Measurements from ENCODE around the gene MTMR3. TPM values are rescaled to one million over a fixed set of nuclear protein-coding genes. Genes with fewer than 3 reads are reported as not detected.

The MTMR3 gene
- total and polyA plus RNA-seq, 4 donors, result 13.6 to 86.0 (median 41.3) TPM

DNA sequence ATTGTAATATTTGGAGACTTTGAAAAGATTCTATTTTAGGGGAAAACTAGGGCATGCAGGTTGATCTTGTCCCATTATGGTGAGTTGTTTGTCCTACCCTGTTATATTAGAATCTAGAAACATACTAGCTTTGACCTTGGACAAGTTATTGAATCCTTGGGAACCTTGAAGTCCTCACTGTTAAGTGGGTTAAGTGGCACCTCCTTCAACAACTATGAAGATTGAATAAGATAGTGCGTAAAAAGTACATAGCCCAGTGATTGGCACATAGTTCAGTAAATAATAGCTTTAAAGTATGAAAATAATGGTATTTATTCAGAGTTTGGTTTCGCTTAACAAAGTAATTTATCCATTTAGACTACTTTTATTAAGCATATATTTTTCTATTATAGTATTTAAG lies 51.6 kb downstream of the MTMR3 start:
- Histone ChIP-seq H3K27ac (ENCODE audit: low read depth in 1 of 2, low read length in 1 of 2) (no peak overlapping the region), H3K9ac (ENCODE audit: insufficient read depth in 1 of 2, low read length in 2 of 2) (no peak overlapping the region), H3K27me3 (ENCODE audit: control insufficient read depth in 3 of 3, insufficient read depth in 3 of 3, low read length in 2 of 3) (no peaks in the 10 kb centered on the region), H3K4me3 (no peak overlapping the region), H3K36me3 (ENCODE audit: control insufficient read depth in 4 of 4, insufficient read depth in 4 of 4, low read length in 4 of 4) (no peaks in the 10 kb centered on the region), H3K9me3 (ENCODE audit: control insufficient read depth in 4 of 4, insufficient read depth in 3 of 4, low read length in 3 of 4) (no peaks in the 10 kb centered on the region), H3K4me1 (ENCODE audit: control insufficient read depth in 5 of 5, insufficient read depth in 5 of 5, low read length in 5 of 5) (peaks cover 0 to 10% (median 0%) of the 10 kb centered on the region in 5 donors)
- WGBS, 2 donors, result 79 to 90% methylated on average over 2 of the region's 2 CpGs
- ATAC-seq (ENCODE audit: insufficient read depth, low FRiP score) (no peak), DNase-seq (no peak)
- TF ChIP-seq, protein P1, sequence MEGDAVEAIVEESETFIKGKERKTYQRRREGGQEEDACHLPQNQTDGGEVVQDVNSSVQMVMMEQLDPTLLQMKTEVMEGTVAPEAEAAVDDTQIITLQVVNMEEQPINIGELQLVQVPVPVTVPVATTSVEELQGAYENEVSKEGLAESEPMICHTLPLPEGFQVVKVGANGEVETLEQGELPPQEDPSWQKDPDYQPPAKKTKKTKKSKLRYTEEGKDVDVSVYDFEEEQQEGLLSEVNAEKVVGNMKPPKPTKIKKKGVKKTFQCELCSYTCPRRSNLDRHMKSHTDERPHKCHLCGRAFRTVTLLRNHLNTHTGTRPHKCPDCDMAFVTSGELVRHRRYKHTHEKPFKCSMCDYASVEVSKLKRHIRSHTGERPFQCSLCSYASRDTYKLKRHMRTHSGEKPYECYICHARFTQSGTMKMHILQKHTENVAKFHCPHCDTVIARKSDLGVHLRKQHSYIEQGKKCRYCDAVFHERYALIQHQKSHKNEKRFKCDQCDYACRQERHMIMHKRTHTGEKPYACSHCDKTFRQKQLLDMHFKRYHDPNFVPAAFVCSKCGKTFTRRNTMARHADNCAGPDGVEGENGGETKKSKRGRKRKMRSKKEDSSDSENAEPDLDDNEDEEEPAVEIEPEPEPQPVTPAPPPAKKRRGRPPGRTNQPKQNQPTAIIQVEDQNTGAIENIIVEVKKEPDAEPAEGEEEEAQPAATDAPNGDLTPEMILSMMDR (IDR thresholded peaks at IDR 0.05; ENCODE audit: control extremely low read depth, extremely low read depth), result no peak

DNA sequence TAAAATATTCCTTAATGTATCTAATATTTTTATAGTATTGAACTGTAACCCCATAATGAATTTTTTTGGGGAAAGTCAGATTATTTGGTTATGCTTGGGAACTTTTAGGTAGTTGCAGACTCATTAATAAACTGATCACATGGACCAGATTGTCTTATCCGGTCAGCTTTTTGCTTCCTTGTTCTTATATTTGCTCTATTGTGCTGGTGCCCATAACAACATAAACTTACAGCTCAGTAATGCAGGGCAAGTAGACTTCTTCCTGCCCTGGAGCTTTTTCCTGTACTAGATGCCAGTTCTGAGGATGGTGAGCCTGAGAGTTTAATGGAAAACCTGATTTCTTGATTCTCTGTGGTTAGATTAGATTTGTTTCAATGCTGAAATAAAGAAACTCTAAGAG lies 53.2 kb downstream of the MTMR3 start:
- 44 to 69% methylated on average over 1 of the region's 1 CpG for WGBS, 2 donors
- TF ChIP-seq, protein P1 (IDR thresholded peaks at IDR 0.05; ENCODE audit: control extremely low read depth, extremely low read depth), result no peak
- no peak overlapping the region for H3K27ac ChIP-seq (ENCODE audit: low read depth in 1 of 2, low read length in 1 of 2)
- H3K4me1 ChIP-seq (ENCODE audit: control insufficient read depth in 5 of 5, insufficient read depth in 5 of 5, low read length in 5 of 5), result peaks cover 0 to 10% (median 0%) of the 10 kb centered on the region in 5 donors
- H3K9me3 ChIP-seq (ENCODE audit: control insufficient read depth in 4 of 4, insufficient read depth in 3 of 4, low read length in 3 of 4), result no peaks in the 10 kb centered on the region
- H3K27me3 ChIP-seq (ENCODE audit: control insufficient read depth in 3 of 3, insufficient read depth in 3 of 3, low read length in 2 of 3), result no peaks in the 10 kb centered on the region
- DNase-seq (no peak), ATAC-seq (ENCODE audit: insufficient read depth, low FRiP score) (no peak)
- H3K4me3 ChIP-seq, result no peak overlapping the region
- H3K36me3 ChIP-seq (ENCODE audit: control insufficient read depth in 4 of 4, insufficient read depth in 4 of 4, low read length in 4 of 4), result no peaks in the 10 kb centered on the region
- no peak overlapping the region for H3K9ac ChIP-seq (ENCODE audit: insufficient read depth in 1 of 2, low read length in 2 of 2)

- no peak for DNase-seq
- TF ChIP-seq, protein P1 (IDR thresholded peaks at IDR 0.05; ENCODE audit: control extremely low read depth, extremely low read depth), result no peak
- ATAC-seq (ENCODE audit: insufficient read depth, low FRiP score), result no peak
- 91% methylated on average over 7 of the region's 7 CpGs for WGBS, 2 donors
- Histone ChIP-seq H3K36me3 (ENCODE audit: control insufficient read depth in 4 of 4, insufficient read depth in 4 of 4, low read length in 4 of 4) (no peaks in the 10 kb centered on the region), H3K4me3 (no peak overlapping the region), H3K27me3 (ENCODE audit: control insufficient read depth in 3 of 3, insufficient read depth in 3 of 3, low read length in 2 of 3) (no peaks in the 10 kb centered on the region), H3K9ac (ENCODE audit: insufficient read depth in 1 of 2, low read length in 2 of 2) (no peak overlapping the region), H3K4me1 (ENCODE audit: control insufficient read depth in 5 of 5, insufficient read depth in 5 of 5, low read length in 5 of 5) (peaks cover 0 to 13% (median 0%) of the 10 kb centered on the region in 5 donors), H3K9me3 (ENCODE audit: control insufficient read depth in 4 of 4, insufficient read depth in 3 of 4, low read length in 3 of 4) (no peaks in the 10 kb centered on the region), H3K27ac (ENCODE audit: low read depth in 1 of 2, low read length in 1 of 2) (no peak overlapping the region)
Measured at GRCh38 chr22:29937940-29938693, 55.1 kb downstream of the MTMR3 start.
